NT2/D1 (cell line): ENCODE data around the gene AK8.

Source experiments
- SUZ12 ChIP-seq: IDR thresholded peaks from 2 replicates; pipeline ENCODE4 v1.6.1; 2011; ENCODE audit not compliant: insufficient read length, insufficient read depth; ENCODE audit errors: extremely low read depth
- YY1 ChIP-seq: IDR thresholded peaks from 2 replicates; pipeline ENCODE4 v1.6.1; 2011; ENCODE audit not compliant: insufficient read length, insufficient read depth

DNA sequence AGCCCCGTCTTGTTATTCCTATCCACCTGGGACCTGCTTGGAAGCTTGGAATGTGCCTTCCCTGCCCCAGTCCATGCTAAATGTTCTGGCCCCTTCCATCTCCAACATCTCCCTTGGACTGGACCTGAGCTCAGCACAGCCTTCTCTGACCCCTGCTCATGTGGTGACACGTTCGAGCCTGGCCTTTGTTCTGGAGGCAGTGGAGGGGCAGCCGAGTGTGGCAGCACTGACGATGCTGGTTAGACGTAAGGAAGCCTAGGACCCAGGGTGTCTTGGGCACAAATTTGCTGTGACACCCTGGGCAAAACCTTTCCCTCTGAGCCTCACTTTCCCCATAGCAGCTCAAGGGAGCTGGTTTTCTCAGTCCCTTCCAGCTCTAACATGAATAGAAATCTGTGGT, 4.5 kb upstream of the AK8 start:
- TF ChIP-seq SUZ12 (no peak), YY1 (no peak)
